ENCODE results near the gene SLC39A13.
A peak's percentile ranks its signal among the peaks of the same experiment; 100 is the strongest.

SLC39A13 gene

DNA sequence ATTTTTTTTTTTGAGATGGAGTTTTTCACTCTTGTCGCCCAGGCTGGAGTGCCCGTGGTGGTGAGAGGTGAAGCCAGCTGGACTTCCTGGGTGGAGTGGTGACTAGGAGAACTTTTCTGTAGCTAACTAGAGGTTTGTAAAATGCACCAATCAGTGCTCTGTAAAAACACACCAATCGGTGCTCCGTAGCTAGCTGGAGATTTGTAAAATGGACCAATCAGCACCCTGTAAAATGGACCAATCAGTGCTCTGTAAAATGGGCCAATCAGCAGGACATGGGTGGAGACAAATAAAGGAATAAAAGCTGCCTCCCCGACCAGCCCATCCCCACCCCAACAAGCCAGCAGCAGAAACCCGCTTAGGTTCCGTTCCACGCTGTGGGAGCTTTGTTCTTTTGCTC, 45.0 kb downstream of the SLC39A13 start:
- DNase-seq (ENCODE audit: low spot score): no peak

DNA sequence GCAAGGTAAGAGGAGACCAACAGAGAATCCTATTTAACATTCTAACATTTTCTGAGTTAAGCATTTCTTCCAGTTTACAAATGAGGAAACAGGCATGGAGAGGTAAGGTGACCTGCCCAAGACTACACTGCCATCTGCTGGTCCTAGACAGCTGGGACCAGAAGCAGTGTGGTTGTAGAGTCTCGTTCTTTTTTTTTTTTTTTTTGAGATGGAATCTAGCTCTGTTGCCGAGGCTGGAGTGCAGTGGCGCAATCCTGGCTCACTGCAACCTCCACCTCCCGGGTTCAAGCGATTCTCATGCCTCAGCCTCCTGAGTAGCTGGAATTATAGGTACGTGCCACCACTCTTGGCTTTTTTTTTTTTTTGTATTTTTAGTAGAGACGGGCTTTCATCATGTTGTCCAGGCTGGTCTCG, 45.9 kb downstream of the SLC39A13 start:
- peak; percentile 78 for DNase-seq (ENCODE audit: low spot score)

DNA sequence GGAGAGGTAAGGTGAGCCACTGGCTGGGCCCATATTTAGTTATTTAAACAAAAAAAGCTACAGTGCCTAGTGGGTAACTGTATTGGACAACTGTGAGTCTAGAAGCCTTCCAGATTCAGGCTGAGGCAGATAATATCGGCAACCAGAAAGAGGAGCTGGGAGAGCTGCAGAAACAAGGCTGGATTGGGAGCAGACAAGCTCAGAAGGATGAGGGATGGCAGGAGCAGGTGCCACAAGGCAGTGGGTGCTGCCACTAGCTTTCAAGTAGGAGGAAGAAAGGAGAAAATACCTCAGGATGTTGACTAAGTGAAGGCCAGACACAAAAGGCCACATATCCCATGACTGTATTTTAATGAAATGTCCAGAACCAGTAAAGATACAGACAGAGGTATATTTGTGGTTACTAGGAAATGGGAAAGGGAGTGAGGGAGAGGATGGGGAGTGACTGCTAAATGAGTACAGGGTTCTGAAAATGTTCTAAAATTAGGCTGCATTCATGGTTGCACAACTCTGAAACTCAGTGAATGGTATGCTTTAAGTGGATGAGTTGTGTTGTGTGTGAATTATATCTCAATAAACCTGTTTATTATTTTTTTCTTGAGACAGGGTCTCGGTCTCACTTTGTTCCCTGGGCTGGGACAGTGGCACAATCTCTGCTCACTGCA, 52.3 kb downstream of the SLC39A13 start:
- no peak for DNase-seq (ENCODE audit: low spot score)

DNA sequence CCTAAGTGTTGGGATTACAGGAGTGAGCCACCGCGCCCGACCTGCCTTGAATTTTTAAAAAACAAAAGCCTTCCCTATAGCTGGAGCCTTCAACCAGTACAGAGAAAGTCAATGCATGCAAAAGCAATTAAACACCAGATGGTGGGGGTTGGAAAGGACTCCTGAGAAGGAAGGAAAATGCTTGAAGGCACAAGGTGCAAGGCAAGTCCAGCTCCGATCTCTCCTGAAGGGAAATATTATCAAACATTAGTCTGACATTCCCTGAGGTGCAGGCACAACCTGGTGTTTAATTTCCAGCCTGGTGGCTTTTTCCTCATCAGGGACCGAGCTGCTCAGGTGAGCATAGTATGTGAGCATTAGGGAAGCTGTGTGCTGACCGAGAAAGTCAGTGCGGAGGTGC, 53.5 kb downstream of the SLC39A13 start:
- no peak for DNase-seq (ENCODE audit: low spot score)

DNA sequence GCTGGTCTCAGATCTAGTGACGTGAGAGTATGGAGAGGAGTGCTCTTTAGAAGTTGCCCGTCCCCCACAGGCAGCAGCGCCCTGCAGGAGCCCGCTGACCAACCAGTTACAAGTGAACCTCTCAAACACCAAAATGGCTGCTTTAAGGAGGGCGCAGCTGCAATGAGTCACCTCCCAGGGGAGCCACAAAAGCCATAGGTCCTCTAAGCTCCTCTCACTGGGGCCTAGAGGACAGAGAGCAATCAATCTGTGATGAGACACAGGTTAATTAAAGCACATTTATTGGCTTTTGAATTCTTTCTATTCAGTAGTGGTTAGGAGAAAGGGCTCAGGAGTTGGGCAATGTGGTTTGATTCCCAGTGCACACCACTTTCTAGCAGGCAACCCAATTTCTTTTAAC, 56.1 kb downstream of the SLC39A13 start:
- DNase-seq (ENCODE audit: low spot score): no peak

Data from D341Med (cell line).